KOPT-K1 (cell line): Measurements from ENCODE around the gene NACC2.
"Not testable (repeated sequence)": the region's sequence is repeated elsewhere in the genome, so short reads cannot be mapped to it uniquely, and the experiment has no call there.

Source experiments
- H3K27ac ChIP-seq: fragments of 200-600 bp; sonication (generic); 2 replicates; pipeline ENCODE4 v1.5.1; 2016; ENCODE audit warnings: antibody characterized with exemption, mild to moderate bottlenecking, low read depth, low read length; ENCODE audit not compliant: poor library complexity, severe bottlenecking
- H3K36me3 ChIP-seq: fragments of 200-600 bp; sonication (generic); 2 replicates; pipeline ENCODE4 v1.5.1; 2017; ENCODE audit warnings: antibody characterized with exemption, mild to moderate bottlenecking, low read length, moderate library complexity; ENCODE audit not compliant: insufficient read depth
- H3K9me3 ChIP-seq: fragments of 200-600 bp; sonication (generic); 2 replicates; pipeline ENCODE4 v1.5.1; 2017; ENCODE audit warnings: antibody characterized with exemption, low read length, mild to moderate bottlenecking; ENCODE audit not compliant: insufficient read depth, poor library complexity, severe bottlenecking

Gene NACC2

DNA sequence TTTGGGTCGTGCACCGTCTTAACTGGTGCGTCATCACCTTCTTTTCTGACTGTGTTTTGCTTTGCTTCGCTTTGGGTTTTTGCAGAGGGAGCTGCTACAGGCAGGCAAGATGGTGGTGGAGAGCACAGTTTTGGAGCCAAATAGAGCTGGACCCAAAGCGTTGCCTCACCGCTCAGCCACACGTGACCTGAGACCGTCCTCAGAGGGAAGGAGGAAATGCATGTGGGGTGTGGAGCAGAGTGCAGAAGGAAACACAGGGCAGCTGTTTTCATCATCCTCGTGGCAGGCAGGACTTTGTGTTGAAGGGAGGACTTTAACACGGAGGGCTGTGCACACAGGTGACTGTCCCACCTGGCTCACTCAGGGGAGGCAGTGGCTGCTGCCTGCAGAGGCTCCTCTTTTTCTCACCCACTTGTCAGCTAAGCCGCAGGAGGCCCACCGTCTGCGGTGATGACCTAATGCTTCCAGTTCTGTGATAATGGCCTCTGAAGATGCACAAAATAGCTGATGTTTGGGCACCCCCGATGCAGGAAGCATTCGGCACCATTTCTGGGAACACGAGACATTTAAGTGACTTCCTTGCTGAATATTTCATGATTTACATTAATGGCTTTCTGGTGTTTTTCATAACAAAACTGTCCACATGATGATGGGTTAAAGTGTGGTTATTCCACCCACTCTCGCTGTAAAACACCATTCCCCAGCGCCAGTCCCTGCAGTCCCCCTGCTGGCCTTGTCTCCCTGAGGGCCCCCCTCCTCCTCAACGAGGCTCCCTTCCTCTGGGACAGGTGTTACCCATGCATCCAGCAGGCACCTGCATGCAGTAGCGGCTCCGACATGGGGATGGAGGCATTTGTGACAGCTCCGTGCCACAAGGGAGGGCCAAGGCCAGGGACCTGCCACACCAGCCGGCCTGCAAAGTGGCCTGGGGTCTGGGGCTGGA lies 121.5 kb downstream of the NACC2 start:
- Histone ChIP-seq H3K9me3 (no peaks in the 10 kb centered on the region), H3K27ac (no peak overlapping the region), H3K36me3 (no peaks in the 10 kb centered on the region)

DNA sequence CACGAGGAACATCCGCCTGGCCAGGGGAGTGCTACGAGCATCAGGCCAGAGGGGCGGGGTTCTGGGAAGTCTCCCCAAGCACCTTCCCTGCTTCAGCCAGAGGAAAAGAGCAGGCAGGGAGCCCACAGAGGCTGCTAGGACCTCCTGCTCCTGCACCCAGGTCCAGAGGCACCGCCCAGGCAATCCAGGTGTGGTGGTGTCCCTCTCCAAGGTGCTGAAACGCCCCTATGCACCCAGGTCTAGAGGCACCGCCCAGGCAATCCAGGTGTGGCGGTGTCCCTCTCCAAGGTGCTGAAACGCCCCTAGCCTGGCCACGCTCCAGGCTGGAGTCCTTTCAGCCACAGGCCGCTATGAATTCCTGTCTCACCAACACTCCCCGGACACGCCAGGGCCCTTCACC lies 123.2 kb downstream of the NACC2 start:
- no peaks in the 10 kb centered on the region for H3K9me3 ChIP-seq
- H3K27ac ChIP-seq, result no peak overlapping the region
- no peaks in the 10 kb centered on the region for H3K36me3 ChIP-seq

DNA sequence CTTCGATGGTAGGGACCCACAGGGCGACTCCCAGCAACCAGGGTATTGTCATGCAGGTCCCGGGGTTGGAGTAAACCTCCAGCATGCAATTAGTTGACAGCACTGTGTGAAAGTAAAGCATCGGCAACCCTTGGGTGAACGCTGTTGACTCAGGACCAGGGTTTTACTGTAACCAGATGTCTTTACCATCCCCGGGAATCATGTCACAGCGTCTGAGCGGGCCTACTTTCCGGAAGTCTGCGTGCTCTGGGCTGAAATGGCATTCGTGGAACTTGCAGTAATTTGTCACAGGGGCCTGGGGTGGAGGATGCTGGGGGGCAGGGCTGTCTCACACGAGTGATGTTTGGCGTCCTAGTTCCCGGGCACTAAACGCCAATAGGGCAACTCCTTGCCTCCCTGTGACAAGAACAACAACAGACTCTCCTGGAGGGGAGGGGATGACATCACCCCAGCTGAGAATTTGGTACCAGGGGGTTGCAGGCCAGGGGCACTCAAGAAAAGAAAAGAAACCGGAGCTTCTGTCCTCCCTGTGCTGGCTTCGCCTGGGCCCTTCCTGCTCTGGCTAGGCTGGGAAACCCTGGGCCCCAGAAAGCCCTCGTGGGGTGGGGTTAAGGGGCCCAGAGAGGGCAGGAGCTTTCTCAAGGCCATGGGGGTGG lies 123.8 kb downstream of the NACC2 start:
- Histone ChIP-seq H3K36me3 (no peaks in the 10 kb centered on the region), H3K27ac (no peak overlapping the region), H3K9me3 (no peaks in the 10 kb centered on the region)

DNA sequence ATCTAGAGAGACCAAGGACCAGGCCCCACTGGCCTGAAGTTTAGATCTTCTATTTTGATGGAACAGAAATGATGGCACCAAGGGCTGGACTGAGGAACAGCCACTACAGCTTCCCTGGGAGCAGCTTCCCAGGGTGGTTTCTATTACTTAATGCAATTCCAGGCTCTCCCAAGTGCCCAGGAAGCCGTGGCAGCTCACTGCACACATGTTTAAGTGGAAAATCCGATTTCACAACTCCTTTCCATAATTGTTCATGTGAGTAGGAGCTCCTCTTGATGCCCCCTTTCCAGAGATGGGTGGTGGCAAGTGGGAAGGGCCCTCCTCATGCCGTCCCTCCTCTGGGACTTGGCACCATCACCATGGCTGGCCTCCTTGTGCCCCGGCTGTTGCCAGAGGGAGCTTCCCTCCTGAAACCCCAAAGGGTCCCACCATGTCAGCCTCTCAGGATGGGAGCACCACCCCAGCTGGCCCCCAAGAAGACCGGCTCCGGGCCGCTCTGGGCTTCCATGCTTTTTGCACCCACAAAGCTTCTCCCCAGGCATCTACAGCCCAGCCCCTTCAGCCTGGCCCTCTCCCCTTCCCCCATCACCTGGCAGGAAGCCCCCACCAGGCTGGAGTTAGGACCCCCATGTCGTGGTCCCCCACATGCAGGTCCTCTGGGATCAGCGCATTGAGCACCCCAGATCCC lies 124.8 kb downstream of the NACC2 start:
- H3K36me3 ChIP-seq, result no peaks in the 10 kb centered on the region

DNA sequence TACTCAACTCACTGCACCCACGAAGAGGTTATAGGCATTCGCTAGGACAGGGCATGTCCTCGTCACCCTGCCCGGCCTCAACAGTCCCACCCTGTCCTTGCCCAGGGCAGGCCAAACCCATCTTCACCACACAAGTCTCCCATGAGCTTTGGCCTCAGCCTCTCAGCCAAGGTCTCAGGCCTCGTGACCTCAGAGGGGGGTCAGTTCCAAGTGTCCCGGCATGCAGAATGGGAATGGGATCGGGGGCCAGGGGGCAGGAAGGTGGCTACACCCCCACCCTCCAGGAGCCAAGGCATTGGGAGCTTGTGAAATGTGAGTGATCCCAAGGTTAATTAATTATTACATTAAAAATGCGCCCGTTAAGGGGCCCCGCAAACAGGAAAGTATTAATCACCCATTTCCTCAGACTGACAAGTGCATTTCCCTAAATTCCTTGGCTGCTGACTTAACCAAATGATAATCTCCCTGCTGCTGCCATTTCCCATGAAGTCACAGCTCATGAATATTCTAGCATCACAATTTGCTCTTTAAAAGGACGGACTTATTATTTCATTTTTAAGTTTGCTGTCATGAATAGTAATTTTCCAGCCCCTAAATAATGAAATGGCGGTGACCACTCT lies 125.9 kb downstream of the NACC2 start:
- Histone ChIP-seq H3K9me3 (no peaks in the 10 kb centered on the region), H3K27ac (no peak overlapping the region), H3K36me3 (no peaks in the 10 kb centered on the region)

More for the DNA sequence above, 124.8 kb downstream of the NACC2 start:
- Histone ChIP-seq H3K9me3 (no peaks in the 10 kb centered on the region), H3K27ac (no peak overlapping the region)

DNA sequence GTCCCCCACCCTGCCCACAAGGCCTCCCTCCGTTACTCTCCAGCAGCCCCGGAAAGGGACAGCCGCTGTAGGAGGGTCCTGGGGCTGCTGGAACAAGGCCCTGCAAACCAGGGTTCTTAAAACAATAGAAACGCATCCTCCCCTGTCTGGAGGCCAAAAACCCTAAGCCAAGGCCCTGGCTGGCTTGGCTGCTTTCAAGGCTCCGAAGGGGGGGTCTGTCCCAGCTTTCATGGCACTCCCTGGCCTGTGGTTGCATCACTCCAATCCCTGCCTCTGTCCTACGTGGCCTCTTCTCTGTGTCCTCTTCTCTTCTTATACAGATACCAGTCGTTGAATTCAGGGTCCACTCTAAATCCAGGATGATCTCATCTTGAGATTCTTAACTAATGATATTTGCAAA lies 126.5 kb downstream of the NACC2 start:
- no peaks in the 10 kb centered on the region for H3K36me3 ChIP-seq
- H3K9me3 ChIP-seq, result no peaks in the 10 kb centered on the region
- H3K27ac ChIP-seq, result no peak overlapping the region

DNA sequence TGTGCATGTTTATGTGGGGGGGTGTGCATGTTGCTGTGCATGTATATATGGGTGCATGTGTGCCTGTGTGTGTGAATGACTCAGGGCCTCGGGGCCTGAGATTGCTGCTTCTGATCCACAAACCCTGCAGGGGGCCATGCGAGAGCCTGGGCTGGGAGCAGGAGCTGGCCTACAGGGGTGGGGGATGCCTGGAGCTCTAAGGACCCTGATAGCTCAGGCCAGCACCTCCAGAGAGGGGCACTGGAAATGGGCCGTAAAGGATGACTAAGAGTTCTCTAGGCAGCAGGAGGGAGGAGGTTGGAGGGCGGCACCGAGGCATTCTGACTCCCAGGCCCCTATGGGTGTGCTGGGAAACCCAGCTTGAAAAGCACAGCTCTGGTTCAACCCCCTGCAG lies 127.0 kb downstream of the NACC2 start:
- no peaks in the 10 kb centered on the region for H3K9me3 ChIP-seq
- no peak overlapping the region for H3K27ac ChIP-seq
- no peaks in the 10 kb centered on the region for H3K36me3 ChIP-seq

DNA sequence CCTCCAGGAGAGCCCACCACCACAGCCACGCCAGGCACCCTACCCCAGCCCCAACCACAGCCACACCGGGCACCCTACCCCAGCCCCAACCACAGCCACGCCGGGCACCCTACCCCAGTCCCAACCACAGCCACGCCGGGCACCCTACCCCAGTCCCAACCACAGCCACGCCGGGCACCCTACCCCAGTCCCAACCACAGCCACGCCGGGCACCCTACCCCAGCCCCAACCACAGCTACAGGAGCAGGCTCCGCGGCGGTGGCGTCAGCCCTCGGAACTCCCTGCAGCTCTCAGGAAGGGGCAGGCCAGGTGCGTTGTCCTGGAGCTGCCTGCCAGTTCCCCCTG lies 128.2 kb downstream of the NACC2 start:
- not testable (repeated sequence) for H3K9me3 ChIP-seq, H3K36me3 ChIP-seq, H3K27ac ChIP-seq

DNA sequence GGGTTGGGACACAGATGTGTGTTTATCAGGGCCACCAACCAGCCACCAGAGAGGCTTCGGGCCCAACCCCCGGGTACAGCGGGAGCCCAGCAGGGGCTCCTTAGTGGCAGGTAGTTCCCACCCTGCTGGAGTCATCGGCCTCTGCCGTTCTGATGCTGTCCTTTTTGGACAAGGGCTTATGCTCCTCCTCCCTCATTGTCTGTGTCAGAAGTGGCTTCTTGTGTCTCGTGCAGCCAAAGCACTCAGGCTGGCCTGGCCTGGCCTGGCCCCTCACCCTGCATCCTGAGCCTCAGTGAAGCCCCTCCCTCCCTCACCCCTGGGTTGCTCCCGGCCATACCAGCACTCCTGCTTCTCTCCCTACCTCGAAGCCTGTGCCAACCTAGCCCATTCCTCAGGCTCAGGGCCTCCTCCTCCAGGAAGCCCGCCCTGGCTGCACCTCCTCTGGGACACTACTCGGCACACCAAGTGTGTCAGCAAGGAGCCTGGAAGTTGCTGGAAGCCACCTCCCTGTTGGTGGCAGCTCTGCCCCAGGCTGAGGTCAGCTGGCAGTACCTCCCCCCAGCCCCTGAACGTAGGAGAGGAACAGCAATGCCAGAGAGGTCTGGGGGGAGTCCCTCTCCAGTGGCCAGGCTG lies 129.8 kb downstream of the NACC2 start:
- Histone ChIP-seq H3K27ac (no peak overlapping the region), H3K36me3 (no peaks in the 10 kb centered on the region), H3K9me3 (no peaks in the 10 kb centered on the region)

DNA sequence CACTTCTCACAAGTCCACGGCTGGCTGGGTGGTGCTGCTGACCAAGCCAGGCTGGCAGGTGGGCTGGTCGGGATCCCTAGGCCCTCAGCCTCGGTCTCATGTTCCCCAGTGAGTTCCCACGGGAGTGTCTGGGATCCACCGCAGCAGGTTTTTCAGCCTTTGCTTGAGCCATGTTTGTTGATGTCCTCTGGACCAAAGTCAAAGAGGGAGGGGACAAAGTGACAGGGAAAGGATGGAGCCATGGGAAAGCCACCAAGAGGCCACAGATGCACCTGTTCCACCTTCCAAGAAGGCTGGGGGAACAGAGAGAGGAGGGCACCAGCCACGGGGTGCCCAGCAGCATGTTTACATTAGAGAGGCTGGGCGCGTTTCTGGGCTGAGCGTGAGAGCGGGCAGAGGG lies 131.2 kb downstream of the NACC2 start:
- H3K36me3 ChIP-seq, result no peaks in the 10 kb centered on the region
- H3K27ac ChIP-seq, result no peak overlapping the region
- no peaks in the 10 kb centered on the region for H3K9me3 ChIP-seq

DNA sequence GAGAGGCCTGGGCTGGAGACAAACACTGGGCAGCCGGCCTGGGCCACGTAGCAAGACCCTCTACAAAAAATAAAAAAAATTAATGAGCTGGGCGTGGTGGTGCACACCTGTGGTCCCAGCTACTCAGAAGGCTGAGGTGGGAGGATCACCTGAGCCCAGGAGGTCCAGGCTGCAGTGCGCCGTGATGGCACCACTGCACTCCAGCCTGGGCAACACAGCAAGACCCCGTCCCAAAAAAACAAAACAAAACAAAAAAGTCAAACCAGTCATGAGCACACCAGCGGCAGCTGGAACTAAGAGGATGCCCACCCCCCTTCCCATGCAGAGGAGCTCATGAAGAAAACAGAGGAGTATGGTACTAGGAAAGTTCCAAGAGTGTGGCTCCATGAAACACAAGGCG lies 131.8 kb downstream of the NACC2 start:
- Histone ChIP-seq H3K27ac (no peak overlapping the region), H3K9me3 (no peaks in the 10 kb centered on the region), H3K36me3 (no peaks in the 10 kb centered on the region)

DNA sequence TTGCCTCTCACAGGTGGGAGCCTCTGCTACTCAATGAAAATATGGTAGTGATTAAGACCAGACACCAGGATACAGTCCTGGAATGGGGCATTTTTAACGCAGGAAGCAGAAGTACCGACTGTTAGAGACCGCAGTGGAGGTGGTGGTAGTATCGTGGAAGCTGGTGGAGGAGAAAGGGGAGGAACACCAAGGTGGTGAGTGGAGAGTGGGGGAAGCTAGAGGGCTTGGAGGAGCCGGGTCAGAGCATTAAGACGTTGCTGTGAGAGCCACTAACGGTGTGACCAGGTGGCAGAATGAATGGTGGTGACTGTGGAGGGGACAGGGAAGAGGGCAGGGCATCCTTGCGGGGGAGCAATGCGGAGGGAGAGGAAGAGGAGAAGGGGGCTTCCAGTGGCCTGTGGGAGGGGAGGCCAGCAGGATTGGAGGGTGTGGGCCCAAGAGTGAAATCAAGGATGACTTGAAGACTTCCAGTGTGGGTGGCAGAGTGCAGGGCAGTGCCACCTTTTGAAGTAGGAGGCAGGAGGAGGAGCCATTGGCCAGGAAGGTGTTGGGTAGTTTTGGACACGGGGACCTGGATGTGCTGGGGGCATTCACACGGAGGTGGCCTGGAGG lies 132.3 kb downstream of the NACC2 start:
- H3K27ac ChIP-seq, result no peak overlapping the region
- H3K36me3 ChIP-seq, result no peaks in the 10 kb centered on the region
- H3K9me3 ChIP-seq, result no peaks in the 10 kb centered on the region

DNA sequence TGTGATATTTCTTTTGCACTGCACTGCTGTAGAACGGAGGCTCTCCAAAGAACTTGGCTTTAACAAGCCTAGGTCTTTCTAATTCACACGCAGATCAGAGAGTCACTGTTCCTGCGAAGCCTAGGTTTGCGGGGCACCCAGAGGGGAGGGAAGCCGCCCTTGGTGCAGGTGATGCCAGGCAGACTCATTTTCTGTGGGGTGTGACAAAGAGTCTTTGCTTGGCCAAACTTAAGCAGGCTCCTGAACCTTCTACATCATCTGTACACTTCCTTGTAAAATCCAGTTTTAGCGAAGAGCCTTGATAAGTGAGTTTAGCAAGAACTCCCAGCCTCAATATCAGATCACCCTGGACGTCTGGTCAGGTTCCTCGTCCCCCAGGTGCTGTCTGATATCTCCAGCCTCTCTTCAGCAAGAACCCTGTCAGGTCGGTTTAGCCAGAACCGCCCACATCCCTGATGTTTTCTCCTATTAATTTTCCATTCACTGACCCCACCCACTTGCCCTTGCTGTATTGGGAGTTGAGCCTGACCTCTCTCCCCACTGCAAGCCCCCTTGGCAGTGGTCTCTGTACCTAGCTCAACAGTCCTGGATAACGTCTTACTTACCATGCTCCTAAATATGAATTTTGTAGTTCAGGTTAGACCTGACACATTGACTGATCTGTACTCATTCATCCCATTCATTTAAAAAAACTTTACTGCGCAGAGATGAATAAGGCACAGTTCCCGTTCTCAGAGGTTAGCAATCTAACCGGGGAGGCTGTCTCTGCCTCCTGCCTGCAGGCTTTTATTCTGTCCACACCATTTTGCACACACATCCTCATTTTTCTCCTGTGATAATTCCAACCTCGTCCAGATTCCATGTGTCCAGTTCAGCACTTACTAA lies 133.0 kb downstream of the NACC2 start:
- Histone ChIP-seq H3K36me3 (no peaks in the 10 kb centered on the region), H3K27ac (no peak overlapping the region), H3K9me3 (no peaks in the 10 kb centered on the region)

DNA sequence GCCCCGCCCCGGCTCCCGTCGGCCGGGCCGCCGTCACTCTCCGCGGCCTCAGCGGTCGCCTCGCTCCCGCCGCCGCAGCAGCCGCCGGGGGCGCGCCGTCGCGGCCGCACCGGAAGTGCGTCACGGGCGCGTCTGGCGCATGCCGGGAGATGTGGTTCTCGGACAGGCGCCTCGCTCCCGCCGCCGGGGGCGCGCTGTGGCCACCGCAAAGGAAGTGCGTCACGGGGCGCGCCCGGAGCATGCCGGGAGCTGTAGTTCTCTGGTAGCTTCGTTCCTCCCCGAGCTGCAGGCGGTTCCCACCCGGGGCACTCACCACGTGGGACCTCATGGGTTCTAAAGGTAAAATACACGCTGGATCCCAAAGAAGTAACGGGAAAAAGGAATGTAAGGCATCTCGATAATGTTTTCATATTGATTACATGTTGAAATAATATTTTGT lies 133.8 kb downstream of the NACC2 start, which contains the start of gene UBAC1:
TSS of gene UBAC1 (minus strand) at position 97 of the 439 bp plus-strand sequence. CDS start 211 bp downstream, outside the sequence.
- Histone ChIP-seq H3K36me3 (no peaks in the 10 kb centered on the region), H3K9me3 (no peaks in the 10 kb centered on the region), H3K27ac (peak within 1 kb of the TSS; percentile 56)
